Pancreas (tissue), 10 donors: Measurements from ENCODE around the gene NUAK1. TPM values are rescaled to one million over a fixed set of nuclear protein-coding genes. Genes with fewer than 3 reads are reported as not detected.

Experiments used
- ATAC-seq, 4 donors: fragments of 200-7000 bp; cut with Tn5 transposase; one replicate each; pipeline versions ENCODE4 v1.8.0 to v1.9.1; 2020; ENCODE audit warnings: mild to moderate bottlenecking in 4 of 4, moderate library complexity in 4 of 4
- DNase-seq, 6 donors: peaks; one replicate each; pipeline ENCODE4 v3.0.0-alpha.2; 2020
- FAIRE-seq: peaks from 2 replicates; lab custom pipeline; 2012; peaks lifted over from hg19 to GRCh38; lab: Jason Lieb, UNC
- H3K27ac ChIP-seq, 4 donors: fragments of 200-600 bp; sonication (generic); 1 replicate in 3 of 4; 2 replicates in 1 of 4; pipeline versions ENCODE4 v1.5.0 to v1.8.0; 2020
- H3K27me3 ChIP-seq, 4 donors: fragments of 200-600 bp; one replicate each; pipeline ENCODE4 v1.8.0; 2021
- H3K36me3 ChIP-seq, 3 donors: fragments of 200-600 bp; sonication (generic) in 1 of 3; one replicate each; pipeline versions ENCODE4 v1.5.0 to v1.8.0; 2020 to 2021
- H3K4me1 ChIP-seq, 3 donors: fragments of 200-600 bp; one replicate each; pipeline ENCODE4 v1.8.0; 2021
- H3K4me3 ChIP-seq, 4 donors: fragments of 200-600 bp; sonication (generic) in 2 of 4; one replicate each; pipeline versions ENCODE4 v1.5.0 to v1.8.0; 2020 to 2021
- H3K9me3 ChIP-seq, 4 donors: fragments of 200-600 bp; one replicate each; pipeline ENCODE4 v1.8.0; 2021
- WGBS, 2 donors: extraction: QIAGEN DNeasy Blood & Tissue Kit; methylation state at CpG; one replicate each; pipeline ENCODE4 v1.1.7; 2013; 5-methylcytosine and 5-hydroxymethylcytosine counted together
- intact Hi-C, 3 donors: fragments of 100-400 bp; cut with DNase I; formaldehyde crosslinking; loops; one replicate each; pipeline versions ENCODE4 v1.11.1 to v1.14.2; 2022
- polyA plus RNA-seq, 2 donors: library from polyadenylated mRNA; stranded (reverse); fragments of 200-250 nt; gene quantifications; one replicate each; pipeline ENCODE4 v1.2.3, GENCODE V29; 2013
- total RNA-seq, 6 donors: library from RNA; stranded (reverse); fragmentation: NEBNext Ultra II Directional in 4 of 6; extraction: Animal tissue kit (Norgen Biotek cat#: 25700) in 4 of 6; gene quantifications; one replicate each; pipeline versions ENCODE4 v1.2.1 to v1.2.4, GENCODE V29; 2021 to 2023
- TF ChIP-seq, protein P1 (sequence below), 4 donors: fragments of 200-600 bp; sonication (generic) in 3 of 4; IDR thresholded peaks; one replicate each; pipeline versions ENCODE4 v1.5.0 to v1.8.0; 2021; ENCODE audit warnings: antibody characterized with exemption in 4 of 4
- donor health status: healthy with polysubstance abuse.
- donor health status: DM: no; HTN: no; CAD: no; lungs with moderate emphysema.
- donor health status: DM: no; HTN: no; CAD: no.
- donor health status: control.
- donor health status: control.
- donor health status: Bipolar disorder and iron deficiency.
- donor health status: DM: yes; HTN: yes; CAD: no.
- donor health status: DM: no; HTN: no; CAD: no.
- donor health status: DM: no; HTN: no; CAD: no.
- donor health status: DM: yes; HTN: yes; CAD: no.

NUAK1 gene
- total and polyA plus RNA-seq, 8 donors: 1.6 to 6.5 (median 2.6) TPM

DNA sequence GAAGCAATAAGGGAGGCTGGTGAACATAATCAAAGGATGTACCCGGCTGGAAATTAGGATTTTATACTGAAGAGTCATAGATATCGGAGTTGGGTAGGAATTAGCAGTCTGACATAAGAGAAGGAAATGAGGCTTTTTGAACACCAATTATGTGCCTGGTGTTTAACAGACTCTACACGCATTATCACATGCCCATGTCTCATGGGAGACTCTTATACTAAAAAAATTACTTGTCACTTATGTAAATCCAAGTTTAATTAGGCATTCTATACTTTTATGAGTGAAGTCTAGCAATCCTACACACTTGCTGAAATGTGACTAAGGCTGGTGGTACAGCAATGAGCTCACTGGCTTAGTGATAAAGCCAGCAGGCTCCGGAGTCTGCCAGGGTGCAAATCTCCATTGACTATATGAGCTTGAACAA, 93.5 kb downstream of the NUAK1 start:
- intact Hi-C loops: no loop called here
- no peak for DNase-seq
- no peaks in the 10 kb centered on the region for H3K4me1 ChIP-seq
- H3K27ac ChIP-seq: no peak overlapping the region
- H3K4me3 ChIP-seq: no peak overlapping the region
- FAIRE-seq: no peak
- 85 to 86% methylated on average over 4 of the region's 4 CpGs for WGBS, 2 donors
- TF ChIP-seq, protein P1, sequence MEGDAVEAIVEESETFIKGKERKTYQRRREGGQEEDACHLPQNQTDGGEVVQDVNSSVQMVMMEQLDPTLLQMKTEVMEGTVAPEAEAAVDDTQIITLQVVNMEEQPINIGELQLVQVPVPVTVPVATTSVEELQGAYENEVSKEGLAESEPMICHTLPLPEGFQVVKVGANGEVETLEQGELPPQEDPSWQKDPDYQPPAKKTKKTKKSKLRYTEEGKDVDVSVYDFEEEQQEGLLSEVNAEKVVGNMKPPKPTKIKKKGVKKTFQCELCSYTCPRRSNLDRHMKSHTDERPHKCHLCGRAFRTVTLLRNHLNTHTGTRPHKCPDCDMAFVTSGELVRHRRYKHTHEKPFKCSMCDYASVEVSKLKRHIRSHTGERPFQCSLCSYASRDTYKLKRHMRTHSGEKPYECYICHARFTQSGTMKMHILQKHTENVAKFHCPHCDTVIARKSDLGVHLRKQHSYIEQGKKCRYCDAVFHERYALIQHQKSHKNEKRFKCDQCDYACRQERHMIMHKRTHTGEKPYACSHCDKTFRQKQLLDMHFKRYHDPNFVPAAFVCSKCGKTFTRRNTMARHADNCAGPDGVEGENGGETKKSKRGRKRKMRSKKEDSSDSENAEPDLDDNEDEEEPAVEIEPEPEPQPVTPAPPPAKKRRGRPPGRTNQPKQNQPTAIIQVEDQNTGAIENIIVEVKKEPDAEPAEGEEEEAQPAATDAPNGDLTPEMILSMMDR (IDR thresholded peaks at IDR 0.05): no peak
- H3K27me3 ChIP-seq: no peaks in the 10 kb centered on the region
- no peaks in the 10 kb centered on the region for H3K9me3 ChIP-seq
- no peak for ATAC-seq
- H3K36me3 ChIP-seq: no peaks in the 10 kb centered on the region

DNA sequence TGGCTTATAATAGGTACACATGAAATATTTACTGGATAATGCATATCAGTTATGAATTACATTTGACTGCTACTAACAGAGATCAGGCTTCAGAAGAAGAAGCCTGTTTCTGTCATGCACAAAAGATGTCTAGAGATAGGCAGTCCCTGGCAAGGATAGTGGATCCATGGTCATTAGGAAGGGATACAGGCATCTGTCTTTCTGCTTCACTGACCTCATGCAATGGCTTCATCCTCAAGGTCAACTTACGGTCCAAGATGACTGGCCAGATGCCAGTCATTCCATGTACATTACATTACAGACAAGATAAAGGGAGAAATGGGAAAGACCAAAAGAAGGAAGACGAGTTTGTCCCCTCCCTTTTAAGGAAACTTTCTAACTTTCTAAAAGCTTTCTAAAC, 94.0 kb downstream of the NUAK1 start:
- Histone ChIP-seq H3K36me3 (no peaks in the 10 kb centered on the region), H3K27me3 (no peaks in the 10 kb centered on the region), H3K9me3 (no peaks in the 10 kb centered on the region), H3K27ac (no peak overlapping the region), H3K4me1 (no peaks in the 10 kb centered on the region), H3K4me3 (no peak overlapping the region)
- 36 to 50% methylated on average over 2 of the region's 2 CpGs for WGBS, 2 donors
- intact Hi-C loops: no loop called here
- ATAC-seq (no peak), DNase-seq (no peak), FAIRE-seq (no peak)
- TF ChIP-seq, protein P1 (IDR thresholded peaks at IDR 0.05): no peak

- no peaks in the 10 kb centered on the region for H3K27me3 ChIP-seq
- H3K4me1 ChIP-seq: no peaks in the 10 kb centered on the region
- 64 to 73% methylated on average over 4 of the region's 4 CpGs for WGBS, 2 donors
- DNase-seq: no peak
- H3K4me3 ChIP-seq: no peak overlapping the region
- intact Hi-C loops: no loop called here
- FAIRE-seq: no peak
- H3K9me3 ChIP-seq: no peaks in the 10 kb centered on the region
- no peak for ATAC-seq
- TF ChIP-seq, protein P1 (IDR thresholded peaks at IDR 0.05): no peak
- no peak overlapping the region for H3K27ac ChIP-seq
- H3K36me3 ChIP-seq: no peaks in the 10 kb centered on the region
Measured at GRCh38 chr12:106042037-106042436, 96.7 kb downstream of the NUAK1 start.

DNA sequence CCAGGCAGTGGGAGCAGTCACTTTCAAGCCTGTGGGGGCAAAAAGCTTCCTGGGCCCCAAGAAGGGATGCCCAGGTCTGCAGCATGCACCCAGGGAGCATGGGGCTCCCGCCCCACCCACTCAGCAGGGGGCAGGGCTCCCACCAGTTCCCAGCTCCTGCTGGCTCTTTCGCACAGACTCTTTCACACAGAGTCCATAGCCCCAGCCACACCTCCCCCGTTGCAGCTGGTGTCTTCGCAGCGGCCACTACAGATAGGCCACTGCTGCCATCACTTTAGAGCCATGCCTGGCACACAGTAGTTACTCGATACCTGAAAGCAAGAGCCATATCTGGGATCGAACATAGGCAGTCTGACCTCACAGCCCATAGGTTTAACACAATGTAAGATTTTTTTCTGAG, 98.2 kb downstream of the NUAK1 start:
- intact Hi-C loops: no loop called here
- ATAC-seq: no peak
- WGBS, 2 donors: 81 to 82% methylated on average over 7 of the region's 7 CpGs
- Histone ChIP-seq H3K4me1 (no peaks in the 10 kb centered on the region), H3K4me3 (no peak overlapping the region), H3K36me3 (no peaks in the 10 kb centered on the region), H3K27me3 (no peaks in the 10 kb centered on the region), H3K27ac (no peak overlapping the region), H3K9me3 (no peaks in the 10 kb centered on the region)
- FAIRE-seq: no peak
- DNase-seq: no peak
- TF ChIP-seq, protein P1 (IDR thresholded peaks at IDR 0.05): no peak

- H3K36me3 ChIP-seq: no peaks in the 10 kb centered on the region
- FAIRE-seq: no peak
- no peaks in the 10 kb centered on the region for H3K27me3 ChIP-seq
- DNase-seq: no peak
- no peak overlapping the region for H3K27ac ChIP-seq
- H3K9me3 ChIP-seq: no peaks in the 10 kb centered on the region
- H3K4me3 ChIP-seq: no peak overlapping the region
- 78 to 96% methylated on average over 2 of the region's 2 CpGs for WGBS, 2 donors
- H3K4me1 ChIP-seq: no peaks in the 10 kb centered on the region
- TF ChIP-seq, protein P1 (IDR thresholded peaks at IDR 0.05): no peak
- ATAC-seq: no peak
- intact Hi-C loops: no loop called here
Measured at GRCh38 chr12:106039646-106040404, 98.9 kb downstream of the NUAK1 start.
